HepG2 (cell line): ENCODE data around the gene PBX2. TPM values are rescaled to one million over a fixed set of nuclear protein-coding genes. Genes with fewer than 3 reads are reported as not detected.

Source experiments
- CAMTA2 ChIP-seq: sonication (generic); formaldehyde crosslinking; IDR thresholded peaks from 2 replicates; pipeline ENCODE4 v1.4.0; 2020; ENCODE audit warnings: mild to moderate bottlenecking, missing genetic modification reagents, borderline replicate concordance
- CBFB ChIP-seq: sonication (generic); formaldehyde crosslinking; IDR thresholded peaks from 2 replicates; pipeline ENCODE4 v1.4.0; 2020; ENCODE audit warnings: missing genetic modification reagents
- KLF6 ChIP-seq: IDR thresholded peaks from 2 replicates; pipeline ENCODE4 v1.8.0; 2016; ENCODE audit warnings: missing biosample characterization, missing genetic modification reagents
- MTF1 ChIP-seq: sonication (generic); formaldehyde crosslinking; IDR thresholded peaks from 2 replicates; pipeline ENCODE4 v1.5.0; 2020; ENCODE audit warnings: missing genetic modification reagents
- PHB2 ChIP-seq: fragments of 450-650 bp; IDR thresholded peaks from 2 replicates; pipeline ENCODE4 v1.6.1; 2018; ENCODE audit not compliant: partially characterized antibody
- RBM22 ChIP-seq: fragments of 200-400 bp; formaldehyde crosslinking; optimal IDR thresholded peaks from 2 replicates; pipeline ENCODE3; 2017; ENCODE audit warnings: mild to moderate bottlenecking, low read length, moderate library complexity
- RNF2 ChIP-seq: fragments of 450-650 bp; conservative IDR thresholded peaks from 2 replicates; pipeline ENCODE4 v1.6.1; 2016; ENCODE audit warnings: low read depth
- SP5 ChIP-seq: IDR thresholded peaks from 2 replicates; pipeline ENCODE4 v1.6.1; 2016; ENCODE audit warnings: low read depth, borderline replicate concordance
- SSRP1 ChIP-seq: IDR thresholded peaks from 2 replicates; pipeline ENCODE4 v1.6.1; 2016; ENCODE audit warnings: control low read depth
- TBP ChIP-seq: sonication (generic); formaldehyde crosslinking; IDR thresholded peaks from 2 replicates; pipeline ENCODE4 v1.5.0; 2020; ENCODE audit warnings: missing genetic modification reagents
- ZBTB2 ChIP-seq: sonication (generic); formaldehyde crosslinking; IDR thresholded peaks from 2 replicates; pipeline ENCODE4 v1.8.0; 2022; ENCODE audit warnings: low read depth, missing genetic modification reagents
- ZNF724P ChIP-seq: sonication (generic); formaldehyde crosslinking; IDR thresholded peaks from 2 replicates; pipeline ENCODE4 v1.8.0; 2022; ENCODE audit warnings: missing genetic modification reagents, borderline replicate concordance
- polyA plus RNA-seq, 8 experiments: library from polyadenylated mRNA; depleted of rRNA in 3 of 8; stranded (reverse) in 7 of 8; unstranded in 1 of 8; fragments of >200 nt; fragmentation: Illumina TruSeq in 4 of 8; extraction: Trizol in 4 of 8; gene quantifications; 2 replicates each; pipeline versions ENCODE4 v1.2.1 to v1.2.3, GENCODE V29; 2011 to 2016; ENCODE audit warnings: low read depth in 4 of 8, missing spikeins in 1 of 8, mixed read lengths in 1 of 8; ENCODE audit not compliant: insufficient read depth in 1 of 8
- total RNA-seq, 5 experiments: library from RNA; depleted of rRNA; stranded (reverse); fragments of >200 nt; fragmentation: Illumina TruSeq; extraction: Trizol; gene quantifications; 2 replicates each; pipeline ENCODE4 v1.2.3, GENCODE V29; 2016; ENCODE audit warnings: low read depth in 1 of 5
- TF ChIP-seq, protein P1 (sequence below): sonication (generic); formaldehyde crosslinking; IDR thresholded peaks from 2 replicates; pipeline ENCODE4 v1.5.0; 2020; ENCODE audit warnings: missing genetic modification reagents
- TF ChIP-seq, protein P2 (sequence below): sonication (generic); formaldehyde crosslinking; IDR thresholded peaks from 2 replicates; pipeline ENCODE4 v1.5.0; 2020; ENCODE audit warnings: mild to moderate bottlenecking, missing genetic modification reagents
- TF ChIP-seq, protein P3 (sequence below): sonication (generic); formaldehyde crosslinking; IDR thresholded peaks from 2 replicates; pipeline ENCODE4 v1.5.1; 2020; ENCODE audit warnings: mild to moderate bottlenecking, missing genetic modification reagents, moderate library complexity
- TF ChIP-seq, protein P4 (sequence below): sonication (generic); formaldehyde crosslinking; IDR thresholded peaks from one replicate; pipeline ENCODE4 v1.5.1; 2020; ENCODE audit warnings: mild to moderate bottlenecking, missing genetic modification reagents; ENCODE audit errors: not compliant biosample characterization

PBX2 gene
- total and polyA plus RNA-seq, 2 of the 13 experiments (the other 11 are each of a cell fraction or from before 2014, with no cell fraction given) = 42.3 to 77.8 TPM

DNA sequence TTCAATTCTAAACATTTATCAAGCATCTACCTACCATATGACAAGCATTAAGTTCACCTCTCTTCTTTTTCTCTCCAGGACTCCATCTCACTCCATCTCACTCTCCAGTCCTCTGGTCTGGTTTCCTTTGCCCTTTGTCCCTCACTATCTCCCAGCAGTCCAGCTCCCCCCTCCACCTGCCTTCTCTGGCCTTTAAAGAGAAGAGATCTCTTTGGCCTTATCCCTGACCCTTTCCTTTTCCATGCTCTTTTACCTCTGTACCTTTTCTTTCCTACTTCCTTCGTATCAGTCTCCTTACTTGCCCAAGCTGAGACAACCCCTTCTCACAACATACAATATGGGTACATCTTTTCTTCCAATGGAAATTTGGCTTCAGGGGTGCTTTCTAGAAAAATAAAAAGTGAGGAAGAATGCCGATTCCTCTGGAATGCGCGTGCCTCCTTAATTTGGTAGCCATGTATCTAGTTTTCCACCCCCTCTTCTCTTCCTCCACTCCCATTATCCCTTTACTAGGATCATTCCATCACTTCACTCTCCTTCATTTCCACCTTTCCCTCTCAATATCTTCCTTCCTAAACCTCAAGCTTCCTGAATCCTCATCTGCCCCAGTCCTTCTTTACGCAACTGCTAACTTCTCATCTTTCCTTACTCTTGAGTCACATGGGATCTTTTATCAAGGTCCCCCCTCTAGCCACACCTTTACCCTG, 13.4 kb downstream of the PBX2 start (continued):
- TF ChIP-seq PHB2 (no peak), CBFB (no peak), SSRP1 (CRISPR knock-in tag) (no peak; the same call in 1 of the 2 replicates), RBM22 (no peak), RNF2 (no peak), SP5 (CRISPR knock-in tag) (no peak), ZNF724P (CRISPR knock-in tag) (no peak), MTF1 (CRISPR knock-in tag) (no peak), KLF6 (CRISPR knock-in tag) (no peak; the same call in 1 of the 2 replicates), CAMTA2 (CRISPR knock-in tag) (no peak), TBP (no peak), ZBTB2 (CRISPR knock-in tag) (no peak)
- TF ChIP-seq, protein P1, sequence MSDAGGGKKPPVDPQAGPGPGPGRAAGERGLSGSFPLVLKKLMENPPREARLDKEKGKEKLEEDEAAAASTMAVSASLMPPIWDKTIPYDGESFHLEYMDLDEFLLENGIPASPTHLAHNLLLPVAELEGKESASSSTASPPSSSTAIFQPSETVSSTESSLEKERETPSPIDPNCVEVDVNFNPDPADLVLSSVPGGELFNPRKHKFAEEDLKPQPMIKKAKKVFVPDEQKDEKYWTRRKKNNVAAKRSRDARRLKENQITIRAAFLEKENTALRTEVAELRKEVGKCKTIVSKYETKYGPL = no peak
- TF ChIP-seq, protein P2, sequence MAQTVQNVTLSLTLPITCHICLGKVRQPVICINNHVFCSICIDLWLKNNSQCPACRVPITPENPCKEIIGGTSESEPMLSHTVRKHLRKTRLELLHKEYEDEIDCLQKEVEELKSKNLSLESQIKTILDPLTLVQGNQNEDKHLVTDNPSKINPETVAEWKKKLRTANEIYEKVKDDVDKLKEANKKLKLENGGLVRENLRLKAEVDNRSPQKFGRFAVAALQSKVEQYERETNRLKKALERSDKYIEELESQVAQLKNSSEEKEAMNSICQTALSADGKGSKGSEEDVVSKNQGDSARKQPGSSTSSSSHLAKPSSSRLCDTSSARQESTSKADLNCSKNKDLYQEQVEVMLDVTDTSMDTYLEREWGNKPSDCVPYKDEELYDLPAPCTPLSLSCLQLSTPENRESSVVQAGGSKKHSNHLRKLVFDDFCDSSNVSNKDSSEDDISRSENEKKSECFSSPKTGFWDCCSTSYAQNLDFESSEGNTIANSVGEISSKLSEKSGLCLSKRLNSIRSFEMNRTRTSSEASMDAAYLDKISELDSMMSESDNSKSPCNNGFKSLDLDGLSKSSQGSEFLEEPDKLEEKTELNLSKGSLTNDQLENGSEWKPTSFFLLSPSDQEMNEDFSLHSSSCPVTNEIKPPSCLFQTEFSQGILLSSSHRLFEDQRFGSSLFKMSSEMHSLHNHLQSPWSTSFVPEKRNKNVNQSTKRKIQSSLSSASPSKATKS = no peak
- TF ChIP-seq, protein P3, sequence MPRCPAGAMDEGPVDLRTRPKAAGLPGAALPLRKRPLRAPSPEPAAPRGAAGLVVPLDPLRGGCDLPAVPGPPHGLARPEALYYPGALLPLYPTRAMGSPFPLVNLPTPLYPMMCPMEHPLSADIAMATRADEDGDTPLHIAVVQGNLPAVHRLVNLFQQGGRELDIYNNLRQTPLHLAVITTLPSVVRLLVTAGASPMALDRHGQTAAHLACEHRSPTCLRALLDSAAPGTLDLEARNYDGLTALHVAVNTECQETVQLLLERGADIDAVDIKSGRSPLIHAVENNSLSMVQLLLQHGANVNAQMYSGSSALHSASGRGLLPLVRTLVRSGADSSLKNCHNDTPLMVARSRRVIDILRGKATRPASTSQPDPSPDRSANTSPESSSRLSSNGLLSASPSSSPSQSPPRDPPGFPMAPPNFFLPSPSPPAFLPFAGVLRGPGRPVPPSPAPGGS (CRISPR knock-in tag) = no peak
- TF ChIP-seq, protein P4, sequence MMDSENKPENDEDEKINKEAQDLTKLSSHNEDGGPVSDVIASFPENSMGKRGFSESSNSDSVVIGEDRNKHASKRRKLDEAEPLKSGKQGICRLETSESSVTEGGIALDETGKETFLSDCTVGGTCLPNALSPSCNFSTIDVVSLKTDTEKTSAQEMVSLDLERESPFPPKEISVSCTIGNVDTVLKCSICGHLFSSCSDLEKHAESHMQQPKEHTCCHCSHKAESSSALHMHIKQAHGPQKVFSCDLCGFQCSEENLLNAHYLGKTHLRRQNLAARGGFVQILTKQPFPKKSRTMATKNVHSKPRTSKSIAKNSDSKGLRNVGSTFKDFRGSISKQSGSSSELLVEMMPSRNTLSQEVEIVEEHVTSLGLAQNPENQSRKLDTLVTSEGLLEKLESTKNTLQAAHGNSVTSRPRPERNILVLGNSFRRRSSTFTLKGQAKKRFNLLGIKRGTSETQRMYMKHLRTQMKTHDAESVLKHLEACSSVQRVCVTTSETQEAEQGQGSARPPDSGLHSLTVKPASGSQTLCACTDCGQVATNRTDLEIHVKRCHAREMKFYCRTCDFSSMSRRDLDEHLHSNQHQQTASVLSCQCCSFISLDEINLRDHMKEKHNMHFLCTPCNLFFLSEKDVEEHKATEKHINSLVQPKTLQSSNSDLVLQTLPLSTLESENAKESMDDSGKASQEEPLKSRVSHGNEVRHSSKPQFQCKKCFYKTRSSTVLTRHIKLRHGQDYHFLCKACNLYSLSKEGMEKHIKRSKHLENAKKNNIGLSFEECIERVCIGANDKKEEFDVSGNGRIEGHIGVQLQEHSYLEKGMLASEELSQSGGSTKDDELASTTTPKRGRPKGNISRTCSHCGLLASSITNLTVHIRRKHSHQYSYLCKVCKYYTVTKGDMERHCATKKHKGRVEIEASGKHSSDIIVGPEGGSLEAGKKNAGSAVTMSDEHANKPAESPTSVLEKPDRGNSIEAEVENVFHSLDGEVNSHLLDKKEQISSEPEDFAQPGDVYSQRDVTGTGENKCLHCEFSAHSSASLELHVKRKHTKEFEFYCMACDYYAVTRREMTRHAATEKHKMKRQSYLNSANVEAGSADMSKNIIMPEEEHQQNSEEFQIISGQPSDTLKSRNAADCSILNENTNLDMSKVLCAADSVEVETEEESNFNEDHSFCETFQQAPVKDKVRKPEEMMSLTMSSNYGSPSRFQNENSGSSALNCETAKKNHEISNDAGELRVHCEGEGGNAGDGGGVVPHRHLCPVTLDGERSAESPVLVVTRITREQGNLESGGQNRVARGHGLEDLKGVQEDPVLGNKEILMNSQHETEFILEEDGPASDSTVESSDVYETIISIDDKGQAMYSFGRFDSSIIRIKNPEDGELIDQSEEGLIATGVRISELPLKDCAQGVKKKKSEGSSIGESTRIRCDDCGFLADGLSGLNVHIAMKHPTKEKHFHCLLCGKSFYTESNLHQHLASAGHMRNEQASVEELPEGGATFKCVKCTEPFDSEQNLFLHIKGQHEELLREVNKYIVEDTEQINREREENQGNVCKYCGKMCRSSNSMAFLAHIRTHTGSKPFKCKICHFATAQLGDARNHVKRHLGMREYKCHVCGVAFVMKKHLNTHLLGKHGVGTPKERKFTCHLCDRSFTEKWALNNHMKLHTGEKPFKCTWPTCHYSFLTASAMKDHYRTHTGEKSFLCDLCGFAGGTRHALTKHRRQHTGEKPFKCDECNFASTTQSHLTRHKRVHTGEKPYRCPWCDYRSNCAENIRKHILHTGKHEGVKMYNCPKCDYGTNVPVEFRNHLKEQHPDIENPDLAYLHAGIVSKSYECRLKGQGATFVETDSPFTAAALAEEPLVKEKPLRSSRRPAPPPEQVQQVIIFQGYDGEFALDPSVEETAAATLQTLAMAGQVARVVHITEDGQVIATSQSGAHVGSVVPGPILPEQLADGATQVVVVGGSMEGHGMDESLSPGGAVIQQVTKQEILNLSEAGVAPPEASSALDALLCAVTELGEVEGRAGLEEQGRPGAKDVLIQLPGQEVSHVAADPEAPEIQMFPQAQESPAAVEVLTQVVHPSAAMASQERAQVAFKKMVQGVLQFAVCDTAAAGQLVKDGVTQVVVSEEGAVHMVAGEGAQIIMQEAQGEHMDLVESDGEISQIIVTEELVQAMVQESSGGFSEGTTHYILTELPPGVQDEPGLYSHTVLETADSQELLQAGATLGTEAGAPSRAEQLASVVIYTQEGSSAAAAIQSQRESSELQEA = no peak
